ENCODE measurements around the gene POLQ. TPM values are rescaled to one million over a fixed set of nuclear protein-coding genes. Genes with fewer than 3 reads are reported as not detected.
"Not testable (repeated sequence)": the region's sequence is repeated elsewhere in the genome, so short reads cannot be mapped to it uniquely, and the experiment has no call there.

POLQ gene
- 0.57 TPM for total RNA-seq
- long read RNA-seq = 0 reads

DNA sequence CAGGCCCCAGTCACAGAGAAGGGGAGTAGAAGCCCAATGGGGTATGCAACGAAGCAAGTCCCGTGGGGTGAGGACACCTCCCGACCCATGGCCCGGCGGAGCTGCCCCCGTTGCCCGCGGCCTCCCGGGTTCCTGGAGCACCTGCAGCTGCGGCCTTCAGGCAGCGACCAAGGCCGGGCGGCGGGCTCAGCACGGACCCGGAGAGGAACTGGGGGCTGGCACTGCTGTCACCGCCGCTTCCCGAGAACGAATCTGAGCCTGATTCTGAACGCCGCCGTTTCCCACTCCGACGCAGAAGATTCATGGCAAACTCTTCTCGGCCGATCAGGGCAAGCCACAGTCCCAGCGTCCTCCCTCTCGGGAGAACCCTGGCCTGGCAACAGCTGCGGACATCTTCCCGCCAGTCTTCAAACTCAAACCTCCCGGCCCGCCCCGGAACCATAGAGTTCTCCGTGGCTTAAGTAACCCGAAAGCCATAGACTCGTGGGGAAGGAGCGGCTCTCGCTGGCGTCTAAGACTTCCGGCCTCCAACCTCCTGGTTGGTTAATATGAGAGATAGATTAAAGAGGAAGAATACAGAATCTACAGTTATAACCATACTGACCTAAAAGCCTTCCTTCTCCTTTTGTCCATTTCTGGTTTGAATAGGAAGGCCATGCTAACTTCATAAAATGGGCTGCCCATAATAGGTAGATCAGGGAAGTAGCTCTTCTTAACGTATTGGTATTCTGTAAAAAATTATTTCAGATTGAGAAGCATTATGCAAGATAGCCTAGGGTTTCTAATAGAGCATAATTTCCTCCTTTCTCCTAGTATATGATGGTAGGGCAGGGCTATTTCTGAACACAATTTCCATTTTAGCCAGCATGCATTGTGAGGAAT lies at the start of gene POLQ:
POLQ (minus strand) TSS at position 415 of the 882 bp plus-strand sequence; CDS start at position 304, 111 bp downstream.
- intact Hi-C loops (cut with DNase I) = loop anchor here (2.0 to 10.0 kb wide), 5 partner anchors 103 to 1479 kb away; partner anchors contain the start of genes GOLGB1 and SEMA5B
- peak; percentile 95 for DNase-seq (ENCODE audit: missing footprints)
- peak; percentile 99 for ATAC-seq

DNA sequence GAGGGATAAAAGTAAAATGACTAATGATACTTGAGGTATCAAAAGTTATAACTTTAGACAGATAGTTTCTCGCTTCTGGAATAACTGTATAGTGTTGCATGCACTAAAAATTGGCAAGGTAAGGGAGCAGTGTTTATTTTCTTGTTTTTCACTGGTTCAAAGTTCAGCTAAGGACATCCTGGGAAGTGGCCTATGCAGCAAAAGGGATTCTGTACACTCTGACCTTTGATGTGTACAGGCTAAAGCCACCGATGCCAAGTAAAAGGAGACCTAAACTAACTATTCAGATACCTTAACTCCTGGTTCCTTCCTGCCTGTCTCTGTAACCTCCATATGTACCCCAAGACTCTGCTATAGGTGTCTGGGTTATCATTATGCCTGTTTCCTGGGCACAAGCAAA lies 49.1 kb upstream of the POLQ start:
- ATAC-seq (no peak), DNase-seq (ENCODE audit: missing footprints) (no peak)
- intact Hi-C loops (cut with DNase I) = loop anchor here (5.0 kb wide), 1 partner anchor 32 kb away; no protein-coding TSS in a partner anchor

DNA sequence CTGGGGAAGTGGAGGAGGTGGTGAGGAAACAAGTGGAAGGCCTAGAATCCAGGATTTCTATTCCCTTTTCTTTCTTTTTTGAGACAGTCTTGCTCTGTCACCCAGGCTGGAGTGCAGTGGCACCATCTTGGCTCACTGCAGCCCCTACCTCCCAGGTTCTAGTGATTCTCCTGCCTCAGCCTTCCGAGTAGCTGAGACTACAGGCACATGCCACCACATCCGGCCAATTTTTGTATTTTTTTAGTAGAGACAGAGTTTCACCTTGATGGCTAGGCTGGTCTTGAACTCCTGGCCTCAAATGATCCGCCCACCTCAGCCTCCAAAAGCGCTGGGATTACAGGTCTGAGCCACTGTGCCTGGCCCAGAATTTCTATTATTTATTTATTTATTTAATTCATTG lies 48.0 kb upstream of the POLQ start:
- intact Hi-C loops (cut with DNase I) = loop anchor here (5.0 kb wide), 1 partner anchor 33 kb away; no protein-coding TSS in a partner anchor
- not testable (repeated sequence) for ATAC-seq; DNase-seq (ENCODE audit: missing footprints)

DNA sequence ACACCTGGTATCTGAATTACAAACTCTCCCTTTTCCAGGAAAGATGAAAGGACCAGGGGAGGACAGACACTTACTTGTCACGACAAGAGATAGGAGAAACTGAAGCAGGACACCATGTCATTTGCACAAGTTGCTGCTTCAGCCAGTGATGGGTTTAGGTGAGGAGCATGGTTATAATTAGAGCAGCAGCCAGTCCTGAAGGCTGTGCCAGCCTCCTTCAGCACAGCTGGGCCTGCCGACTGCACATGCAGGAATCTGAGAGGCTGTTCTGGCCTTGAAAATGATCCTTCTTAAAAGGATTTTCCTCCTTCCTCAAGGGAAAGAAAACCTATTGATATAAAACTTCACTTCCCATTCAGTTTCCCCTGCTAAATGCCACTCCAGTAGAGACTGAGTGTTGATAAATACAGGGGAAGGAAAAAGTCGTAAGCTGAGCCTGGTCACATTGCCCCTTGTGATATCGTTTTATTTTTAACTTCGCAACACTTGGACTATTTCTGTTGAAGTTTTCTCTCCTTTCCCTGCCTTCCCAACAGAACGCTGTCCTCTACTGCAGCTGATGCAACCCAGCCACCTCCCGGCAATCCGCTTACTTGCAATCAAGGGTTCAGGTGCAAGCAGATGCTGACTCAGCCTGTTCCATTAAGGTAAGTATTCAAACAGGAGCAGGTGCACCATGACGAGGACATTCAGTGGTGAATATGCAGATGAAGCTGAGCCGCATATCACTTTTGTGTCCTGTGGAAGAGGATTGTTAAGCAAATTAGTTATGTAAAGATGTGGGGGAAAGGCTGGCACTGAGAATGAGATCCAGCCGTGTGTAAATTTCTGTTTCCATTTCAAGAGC lies 47.3 kb upstream of the POLQ start, which contains the start of gene FBXO40:
FBXO40 (plus strand) TSS at position 524 of the 847 bp plus-strand sequence. CDS start 27,197 bp downstream, outside the sequence.
- ATAC-seq = peak; percentile 80
- DNase-seq (ENCODE audit: missing footprints) = no peak
- intact Hi-C loops (cut with DNase I) = loop anchor here (5.0 kb wide), 1 partner anchor 34 kb away; no protein-coding TSS in a partner anchor

DNA sequence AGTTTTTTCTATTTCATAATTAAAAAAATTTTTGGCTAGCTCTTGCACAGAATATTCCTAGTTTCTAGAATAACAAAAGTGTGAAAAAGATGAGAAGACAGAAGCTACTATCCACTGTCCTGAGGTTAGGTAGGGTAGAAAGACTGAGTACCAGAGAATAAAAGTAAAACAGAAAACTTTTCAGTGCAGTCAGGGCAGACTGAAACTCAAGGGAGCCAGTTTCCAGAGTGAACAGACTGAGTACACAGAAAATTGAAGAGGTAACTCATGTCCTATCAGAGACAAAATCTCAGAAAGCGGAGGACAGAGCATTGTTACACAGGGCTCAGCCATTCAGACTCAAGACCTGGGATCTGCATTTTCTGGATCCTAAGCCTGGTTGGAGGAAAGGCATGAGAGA lies 38.6 kb upstream of the POLQ start:
- intact Hi-C loops (cut with DNase I) = no loop called here
- DNase-seq (ENCODE audit: missing footprints) (no peak), ATAC-seq (no peak)

DNA sequence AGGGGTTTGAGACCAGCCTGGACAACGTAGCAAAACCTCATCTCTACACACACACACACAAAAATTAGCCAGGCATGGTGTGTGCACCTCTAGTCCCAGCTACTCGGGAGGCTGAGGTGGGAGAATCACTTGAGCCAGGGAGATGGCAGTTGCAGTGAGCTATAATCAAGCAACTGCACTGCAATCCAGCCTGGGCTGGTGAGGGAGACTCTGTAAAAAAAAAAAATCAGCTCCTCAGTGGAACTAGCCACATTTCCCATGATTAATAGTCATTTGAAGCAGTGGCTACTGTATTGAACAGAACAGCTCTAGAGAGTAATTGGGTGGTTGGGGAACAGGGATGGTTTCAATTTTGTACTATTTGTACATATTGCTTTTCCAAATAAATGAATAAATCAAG lies 35.9 kb upstream of the POLQ start:
- DNase-seq (ENCODE audit: missing footprints) = no peak
- ATAC-seq = no peak
- intact Hi-C loops (cut with DNase I) = no loop called here

DNA sequence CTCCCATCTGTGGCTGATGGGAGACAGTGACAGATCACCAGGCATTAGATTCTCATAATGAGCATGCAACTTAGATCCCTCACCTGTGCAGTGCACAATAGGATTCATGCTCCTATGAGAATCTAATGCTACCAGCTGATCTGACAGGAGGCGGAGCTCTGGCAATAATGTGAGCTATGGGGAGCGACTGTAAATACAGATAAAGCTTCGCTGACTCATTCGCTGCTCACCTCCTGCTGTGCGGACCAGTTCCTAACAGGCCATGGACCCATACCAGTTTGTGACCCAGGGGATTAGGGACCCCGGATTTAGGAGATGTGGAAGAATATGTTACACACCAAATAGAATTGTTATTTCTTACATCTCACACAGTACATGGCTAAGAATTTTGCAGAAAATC lies 28.7 kb upstream of the POLQ start:
- no peak for ATAC-seq
- DNase-seq (ENCODE audit: missing footprints) = no peak
- intact Hi-C loops (cut with DNase I) = no loop called here

DNA sequence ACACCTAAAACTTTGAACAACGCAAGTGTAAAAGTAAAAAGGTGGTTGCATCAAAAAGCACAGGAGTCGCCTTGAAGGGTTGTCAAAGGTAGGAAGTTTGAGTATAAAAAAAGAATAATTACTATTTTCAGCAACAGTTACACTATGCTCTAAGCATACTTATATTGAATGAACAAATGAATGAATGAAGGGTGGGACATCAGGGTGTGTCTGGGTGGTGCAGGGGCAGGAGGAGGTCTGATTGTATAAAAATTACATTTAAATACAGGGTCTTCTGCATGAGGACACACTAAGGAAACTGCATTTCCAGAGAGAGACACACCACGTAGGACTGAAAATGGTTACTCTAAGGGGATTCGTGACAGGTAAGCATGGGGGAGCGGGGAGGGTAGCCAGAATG lies 21.9 kb upstream of the POLQ start, which contains the start of gene ARGFX:
ARGFX (plus strand) TSS at position 301 of the 400 bp plus-strand sequence. CDS start 2,765 bp downstream, outside the sequence.
- intact Hi-C loops (cut with DNase I) = no loop called here

DNA sequence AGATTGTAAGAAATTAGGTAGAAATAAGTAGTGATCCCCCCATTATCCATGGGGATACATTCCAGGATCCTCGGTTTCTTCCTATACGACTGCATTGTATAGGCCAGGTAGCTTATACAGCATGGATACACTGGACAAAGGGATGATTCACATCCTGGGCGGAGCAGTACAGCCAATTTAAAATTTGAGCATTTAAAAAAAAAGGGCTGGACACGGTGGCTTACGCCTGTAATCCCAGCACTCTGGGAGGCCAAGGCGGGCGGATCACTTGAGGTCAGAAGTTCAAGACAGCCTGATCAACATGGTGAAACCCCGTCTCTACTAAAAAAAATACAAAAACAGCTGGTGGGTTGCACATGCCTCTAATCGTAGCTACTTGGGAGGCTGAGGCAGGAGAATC lies 21.0 kb upstream of the POLQ start:
- intact Hi-C loops (cut with DNase I) = no loop called here
- no peak for ATAC-seq
- DNase-seq (ENCODE audit: missing footprints) = no peak

More for the DNA sequence above, 21.9 kb upstream of the POLQ start, which contains the start of gene ARGFX:
- ATAC-seq (no peak), DNase-seq (ENCODE audit: missing footprints) (no peak)

DNA sequence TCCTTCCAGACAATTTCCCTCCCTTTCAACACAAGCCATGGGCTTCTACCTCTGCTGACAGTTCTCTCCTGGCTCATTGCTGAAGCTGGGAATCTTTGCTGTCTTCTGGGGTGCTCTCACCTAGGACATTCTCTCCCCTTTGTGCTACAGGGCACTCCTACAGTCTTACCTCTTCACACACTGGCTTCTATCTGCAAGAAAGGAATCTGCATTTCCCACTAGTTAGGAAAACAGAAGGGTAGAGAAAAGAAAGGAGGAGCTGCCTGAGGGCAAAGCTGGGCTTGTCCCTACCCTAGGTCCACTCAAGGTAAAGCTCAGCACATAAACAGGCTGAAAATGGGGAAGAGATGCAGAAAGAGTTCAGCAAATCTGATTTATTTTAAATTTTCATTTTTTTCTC lies 16.4 kb upstream of the POLQ start:
- no peak for DNase-seq (ENCODE audit: missing footprints)
- ATAC-seq = no peak
- intact Hi-C loops (cut with DNase I) = no loop called here

DNA sequence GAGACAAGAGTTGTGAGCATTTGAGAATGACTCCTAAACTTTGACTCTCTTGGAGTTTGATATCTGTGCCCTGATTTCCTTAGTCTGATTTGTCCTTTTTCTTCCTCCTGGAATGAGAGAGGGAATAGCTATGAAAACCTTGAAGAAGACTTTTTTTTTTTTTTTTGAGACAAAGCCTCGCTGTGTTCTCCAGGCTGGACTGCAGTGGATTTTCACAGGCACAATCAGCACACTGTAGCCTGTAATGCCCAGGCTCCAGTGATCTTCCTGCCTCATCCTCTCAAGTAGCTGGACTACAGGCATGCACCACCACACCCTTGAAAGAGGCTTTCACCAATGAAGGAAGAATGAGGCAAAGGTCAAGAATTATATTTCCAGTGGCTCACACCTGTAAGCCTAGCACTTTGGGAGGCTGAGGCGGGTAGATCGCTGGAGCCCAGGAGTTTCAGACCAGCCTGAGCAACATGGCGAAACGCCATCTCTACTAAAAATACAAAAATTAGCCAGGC lies 11.7 kb upstream of the POLQ start:
- DNase-seq (ENCODE audit: missing footprints) (no peak), ATAC-seq (no peak)
- intact Hi-C loops (cut with DNase I) = no loop called here

DNA sequence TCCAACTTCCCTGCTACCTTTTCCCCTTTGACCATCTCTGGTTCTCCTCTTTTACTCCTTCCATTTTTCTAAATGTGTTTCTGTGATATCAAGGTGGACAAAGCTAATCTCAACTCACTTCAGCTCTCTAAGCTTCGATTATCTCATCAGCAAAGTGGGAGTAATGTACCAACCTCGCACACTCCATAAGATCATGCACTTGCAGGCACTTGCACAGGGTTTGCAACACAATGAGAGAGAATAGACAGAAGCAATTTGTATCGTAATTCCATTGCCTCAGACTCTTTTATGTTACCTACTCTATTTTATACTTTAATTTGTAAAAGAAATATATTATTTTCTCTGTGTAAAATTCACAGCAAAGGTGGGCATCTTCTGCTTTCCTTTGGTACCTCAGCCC lies 7.0 kb upstream of the POLQ start:
- ATAC-seq (no peak), DNase-seq (ENCODE audit: missing footprints) (no peak)
- intact Hi-C loops (cut with DNase I) = no loop called here

DNA sequence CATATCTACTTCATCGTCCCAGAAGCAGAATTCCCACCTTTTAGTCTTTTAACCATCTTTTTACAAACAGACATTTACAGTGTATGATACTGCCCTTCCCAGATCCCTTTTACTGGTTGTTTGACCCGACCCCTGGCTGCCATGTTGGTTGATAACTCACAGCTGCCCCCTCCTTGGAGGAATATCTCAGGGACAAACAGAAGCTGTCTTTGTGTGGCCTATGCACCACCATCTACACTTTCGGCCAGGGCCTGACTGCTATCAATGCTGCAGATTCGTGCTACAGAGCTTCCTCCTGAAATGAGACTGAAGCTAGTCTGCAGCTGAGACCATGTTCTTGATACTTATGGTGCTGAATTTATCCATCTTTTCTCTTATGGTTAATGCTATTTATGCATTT lies 6.6 kb upstream of the POLQ start:
- intact Hi-C loops (cut with DNase I) = no loop called here
- ATAC-seq (no peak), DNase-seq (ENCODE audit: missing footprints) (no peak)

DNA sequence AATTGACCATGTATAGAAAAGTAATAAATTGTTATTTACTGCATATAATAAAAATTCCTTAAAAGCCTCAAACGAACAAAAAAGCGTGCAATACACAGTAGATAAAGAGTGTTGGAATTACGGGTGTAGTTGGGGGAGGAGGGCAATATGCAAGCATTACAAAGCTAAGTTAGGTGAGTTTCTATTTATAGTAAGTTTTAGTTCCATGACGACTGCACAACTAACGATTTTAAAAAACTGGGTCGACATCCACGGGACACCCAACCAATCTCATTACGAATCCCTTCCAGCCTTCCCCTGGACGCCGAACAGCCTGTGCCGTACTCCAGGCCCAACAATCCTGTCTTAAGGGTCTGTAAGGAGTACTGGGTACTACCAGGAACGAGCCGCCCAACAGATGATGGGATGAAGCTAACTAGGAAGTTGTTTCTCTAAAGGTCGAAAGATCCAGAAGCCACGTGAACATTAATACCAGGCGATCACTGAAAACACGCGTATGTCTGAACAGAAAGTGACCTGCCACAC lies 677 bp downstream of the POLQ start:
- no peak for ATAC-seq
- DNase-seq (ENCODE audit: missing footprints) = no peak
- intact Hi-C loops (cut with DNase I) = loop anchor here (5.0 to 10.0 kb wide), 4 partner anchors 200 to 1480 kb away; partner anchors contain the start of genes GOLGB1 and SEMA5B

DNA sequence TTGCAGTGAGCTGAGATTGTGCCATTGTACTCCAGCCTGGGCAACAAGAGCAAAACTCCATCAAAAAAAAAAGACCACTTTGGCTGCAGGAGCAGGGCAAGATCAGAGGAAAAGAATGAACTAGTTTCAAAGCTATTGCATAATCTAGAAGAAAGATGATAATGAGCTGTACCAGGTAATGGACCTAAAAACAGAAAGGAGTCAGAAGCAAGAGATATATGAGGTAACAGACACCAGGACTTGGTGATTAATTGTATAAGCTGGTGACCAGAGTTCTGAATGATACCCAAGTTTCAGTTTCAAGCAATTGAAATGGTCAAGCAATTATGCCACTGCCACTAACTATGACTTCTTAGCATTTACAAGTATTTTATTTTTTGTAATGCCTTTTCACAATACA lies 2.9 kb downstream of the POLQ start:
- intact Hi-C loops (cut with DNase I) = loop anchor here (10.0 kb wide), 3 partner anchors 202 to 1482 kb away; partner anchors contain the start of genes GOLGB1 and SEMA5B
- DNase-seq (ENCODE audit: missing footprints) (no peak), ATAC-seq (no peak)

DNA sequence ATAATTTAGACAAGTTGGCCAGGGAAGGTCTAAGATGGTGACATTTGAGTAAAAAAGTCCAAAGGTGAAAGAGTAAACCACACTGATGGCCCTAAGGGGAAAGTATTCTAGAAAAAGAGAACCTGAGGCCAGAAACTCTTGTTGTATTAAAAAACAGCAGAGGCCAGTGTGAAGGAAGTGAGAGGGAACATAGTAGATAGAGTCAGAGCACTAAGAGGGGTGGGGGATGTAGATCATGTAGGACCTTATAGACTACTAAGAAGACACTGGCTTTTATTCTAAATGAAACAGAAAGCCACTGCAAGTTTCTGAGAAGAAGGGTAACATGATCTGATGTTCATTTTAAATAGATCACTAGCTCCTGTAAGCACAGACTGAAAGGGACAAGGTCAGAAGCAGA lies 14.5 kb downstream of the POLQ start:
- DNase-seq (ENCODE audit: missing footprints) (no peak), ATAC-seq (no peak)
- intact Hi-C loops (cut with DNase I) = no loop called here

DNA sequence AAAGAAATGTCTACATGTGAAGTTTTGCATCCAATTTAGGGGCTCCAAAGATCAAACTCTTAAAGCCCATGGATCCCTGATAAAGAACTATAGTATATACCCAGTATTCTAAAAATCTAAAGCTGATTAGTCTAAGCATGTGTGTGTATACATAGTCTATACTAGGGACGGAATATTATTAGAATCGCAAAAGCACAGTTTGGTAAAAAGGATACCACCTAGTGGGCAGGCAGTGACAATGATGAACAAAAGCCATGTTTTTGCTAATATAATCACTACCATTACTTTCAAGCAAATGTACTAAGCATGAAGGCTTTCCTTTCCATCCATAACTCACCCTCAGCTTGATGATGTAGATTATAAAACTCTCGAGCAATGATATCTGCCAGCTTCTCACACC lies 16.5 kb downstream of the POLQ start:
- ATAC-seq (no peak), DNase-seq (ENCODE audit: missing footprints) (no peak)
- intact Hi-C loops (cut with DNase I) = no loop called here

DNA sequence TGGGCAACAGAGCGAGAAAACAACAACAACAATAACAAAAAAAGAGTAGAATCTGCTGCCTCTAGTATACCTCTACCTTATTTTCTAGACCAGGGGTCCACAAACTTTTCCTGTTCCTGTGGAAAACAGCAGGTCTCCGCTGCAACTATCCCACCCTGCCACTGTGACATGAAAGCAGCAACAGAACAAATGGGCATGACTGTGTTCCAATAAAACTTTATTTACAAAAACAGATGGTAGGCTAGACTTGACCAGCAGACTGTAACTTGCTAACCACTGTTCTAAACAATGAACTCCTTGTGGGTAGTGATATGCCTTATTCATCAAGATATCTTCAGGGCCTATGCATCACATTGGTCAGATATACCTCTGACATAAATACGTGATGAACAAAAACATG lies 25.3 kb downstream of the POLQ start:
- DNase-seq (ENCODE audit: missing footprints) (no peak), ATAC-seq (no peak)
- intact Hi-C loops (cut with DNase I) = no loop called here

All from Right ventricle myocardium inferior (tissue), 1 donor.